ENCODE measurements around the gene ATXN10. TPM values are rescaled to one million over a fixed set of nuclear protein-coding genes. Genes with fewer than 3 reads are reported as not detected.

ATXN10 gene
- total RNA-seq, 1 donor from 2014 or later, result 110 TPM

GRCh38 chr22:45838305-45838887 lies 166.8 kb downstream of the ATXN10 start:
- Mint-ChIP-seq H3K4me1 (ENCODE audit: low read depth) (peaks cover 5% of the 10 kb centered on the region), H3K27ac (no peak overlapping the region), H3K27me3 (ENCODE audit: insufficient read depth) (no peaks in the 10 kb centered on the region), H3K9me3 (no peaks in the 10 kb centered on the region), H3K4me3 (no peak overlapping the region), H3K36me3 (ENCODE audit: low read depth) (no peaks in the 10 kb centered on the region)
- intact Hi-C loops (cut with micrococcal nuclease), result no loop called here
- no peak for DNase-seq (ENCODE audit: low spot score)

GRCh38 chr22:45840483-45840882 lies 168.8 kb downstream of the ATXN10 start:
- Mint-ChIP-seq H3K4me1 (ENCODE audit: low read depth) (peaks cover 6% of the 10 kb centered on the region), H3K4me3 (no peak overlapping the region), H3K9me3 (no peaks in the 10 kb centered on the region), H3K27me3 (ENCODE audit: insufficient read depth) (no peaks in the 10 kb centered on the region), H3K27ac (no peak overlapping the region), H3K36me3 (ENCODE audit: low read depth) (peaks cover 6% of the 10 kb centered on the region)
- DNase-seq (ENCODE audit: low spot score), result no peak
- intact Hi-C loops (cut with micrococcal nuclease), result no loop called here

GRCh38 chr22:45842291-45842991 lies 170.8 kb downstream of the ATXN10 start:
- Mint-ChIP-seq H3K4me1 (ENCODE audit: low read depth) (peaks cover 6% of the 10 kb centered on the region), H3K9me3 (no peaks in the 10 kb centered on the region), H3K4me3 (no peak overlapping the region), H3K27me3 (ENCODE audit: insufficient read depth) (no peaks in the 10 kb centered on the region), H3K36me3 (ENCODE audit: low read depth) (peaks cover 6% of the 10 kb centered on the region), H3K27ac (no peak overlapping the region)
- no peak for DNase-seq (ENCODE audit: low spot score)
- intact Hi-C loops (cut with micrococcal nuclease), result no loop called here

- Mint-ChIP-seq H3K4me1 (ENCODE audit: low read depth) (peaks cover 6% of the 10 kb centered on the region), H3K27me3 (ENCODE audit: insufficient read depth) (no peaks in the 10 kb centered on the region), H3K27ac (no peak overlapping the region), H3K9me3 (no peaks in the 10 kb centered on the region), H3K36me3 (ENCODE audit: low read depth) (peaks cover 10% of the 10 kb centered on the region), H3K4me3 (no peak overlapping the region)
- intact Hi-C loops (cut with micrococcal nuclease), result no loop called here
- DNase-seq (ENCODE audit: low spot score), result no peak
These were observed 171.4 kb downstream of the ATXN10 start for GRCh38 chr22:45843031-45843430.

GRCh38 chr22:45843986-45844385 lies 172.4 kb downstream of the ATXN10 start:
- Mint-ChIP-seq H3K4me3 (no peak overlapping the region), H3K9me3 (no peaks in the 10 kb centered on the region), H3K4me1 (ENCODE audit: low read depth) (peaks cover 6% of the 10 kb centered on the region), H3K27me3 (ENCODE audit: insufficient read depth) (no peaks in the 10 kb centered on the region), H3K36me3 (ENCODE audit: low read depth) (peaks cover 17% of the 10 kb centered on the region), H3K27ac (no peak overlapping the region)
- intact Hi-C loops (cut with micrococcal nuclease), result no loop called here
- no peak for DNase-seq (ENCODE audit: low spot score)

GRCh38 chr22:45845076-45845487 lies 173.4 kb downstream of the ATXN10 start:
- peaks cover 6% of the 10 kb centered on the region for H3K4me1 Mint-ChIP-seq (ENCODE audit: low read depth)
- no peaks in the 10 kb centered on the region for H3K9me3 Mint-ChIP-seq
- intact Hi-C loops (cut with micrococcal nuclease), result no loop called here
- H3K27ac Mint-ChIP-seq, result no peak overlapping the region
- no peaks in the 10 kb centered on the region for H3K27me3 Mint-ChIP-seq (ENCODE audit: insufficient read depth)
- H3K36me3 Mint-ChIP-seq (ENCODE audit: low read depth), result peaks cover 25% of the 10 kb centered on the region
- no peak overlapping the region for H3K4me3 Mint-ChIP-seq
- no peak for DNase-seq (ENCODE audit: low spot score)

- H3K27ac Mint-ChIP-seq, result no peak overlapping the region
- DNase-seq (ENCODE audit: low spot score), result no peak
- peaks cover 11% of the 10 kb centered on the region for H3K9me3 Mint-ChIP-seq
- H3K4me1 Mint-ChIP-seq (ENCODE audit: low read depth), result peaks cover 6% of the 10 kb centered on the region
- intact Hi-C loops (cut with micrococcal nuclease), result no loop called here
- no peak overlapping the region for H3K4me3 Mint-ChIP-seq
- no peaks in the 10 kb centered on the region for H3K27me3 Mint-ChIP-seq (ENCODE audit: insufficient read depth)
- H3K36me3 Mint-ChIP-seq (ENCODE audit: low read depth), result peaks cover 41% of the 10 kb centered on the region
These were observed 175.3 kb downstream of the ATXN10 start for GRCh38 chr22:45846952-45847351.

- H3K9me3 Mint-ChIP-seq, result peaks cover 19% of the 10 kb centered on the region
- no peaks in the 10 kb centered on the region for H3K27me3 Mint-ChIP-seq (ENCODE audit: insufficient read depth)
- peaks cover under 1% of the 10 kb centered on the region for H3K4me1 Mint-ChIP-seq (ENCODE audit: low read depth)
- no peak overlapping the region for H3K27ac Mint-ChIP-seq
- intact Hi-C loops (cut with micrococcal nuclease), result no loop called here
- H3K36me3 Mint-ChIP-seq (ENCODE audit: low read depth), result peaks cover 47% of the 10 kb centered on the region
- no peak overlapping the region for H3K4me3 Mint-ChIP-seq
- DNase-seq (ENCODE audit: low spot score), result no peak
These were observed 177.3 kb downstream of the ATXN10 start for GRCh38 chr22:45848904-45849303.

- H3K4me3 Mint-ChIP-seq, result no peak overlapping the region
- H3K36me3 Mint-ChIP-seq (ENCODE audit: low read depth), result peaks cover 43% of the 10 kb centered on the region
- no peaks in the 10 kb centered on the region for H3K27me3 Mint-ChIP-seq (ENCODE audit: insufficient read depth)
- no peaks in the 10 kb centered on the region for H3K4me1 Mint-ChIP-seq (ENCODE audit: low read depth)
- peaks cover 19% of the 10 kb centered on the region for H3K9me3 Mint-ChIP-seq
- H3K27ac Mint-ChIP-seq, result no peak overlapping the region
- intact Hi-C loops (cut with micrococcal nuclease), result no loop called here
- DNase-seq (ENCODE audit: low spot score), result no peak
These were observed 181.2 kb downstream of the ATXN10 start for GRCh38 chr22:45852826-45853225.

- no peaks in the 10 kb centered on the region for H3K4me1 Mint-ChIP-seq (ENCODE audit: low read depth)
- H3K4me3 Mint-ChIP-seq, result no peak overlapping the region
- no peak for DNase-seq (ENCODE audit: low spot score)
- H3K27ac Mint-ChIP-seq, result no peak overlapping the region
- peaks cover 15% of the 10 kb centered on the region for H3K9me3 Mint-ChIP-seq
- no peaks in the 10 kb centered on the region for H3K27me3 Mint-ChIP-seq (ENCODE audit: insufficient read depth)
- peaks cover 17% of the 10 kb centered on the region for H3K36me3 Mint-ChIP-seq (ENCODE audit: low read depth)
- intact Hi-C loops (cut with micrococcal nuclease), result no loop called here
These were observed 184.3 kb downstream of the ATXN10 start for GRCh38 chr22:45855961-45856360.

GRCh38 chr22:45857519-45857918 lies 185.9 kb downstream of the ATXN10 start:
- Mint-ChIP-seq H3K4me1 (ENCODE audit: low read depth) (no peaks in the 10 kb centered on the region), H3K27me3 (ENCODE audit: insufficient read depth) (no peaks in the 10 kb centered on the region), H3K36me3 (ENCODE audit: low read depth) (peaks cover 4% of the 10 kb centered on the region), H3K4me3 (no peak overlapping the region), H3K27ac (no peak overlapping the region), H3K9me3 (peaks cover 4% of the 10 kb centered on the region)
- intact Hi-C loops (cut with micrococcal nuclease), result no loop called here
- no peak for DNase-seq (ENCODE audit: low spot score)

GRCh38 chr22:45859231-45860161 lies 187.9 kb downstream of the ATXN10 start:
- H3K4me1 Mint-ChIP-seq (ENCODE audit: low read depth), result peaks cover 5% of the 10 kb centered on the region
- H3K9me3 Mint-ChIP-seq, result no peaks in the 10 kb centered on the region
- no peaks in the 10 kb centered on the region for H3K36me3 Mint-ChIP-seq (ENCODE audit: low read depth)
- H3K4me3 Mint-ChIP-seq, result no peak overlapping the region
- intact Hi-C loops (cut with micrococcal nuclease), result no loop called here
- peaks cover 9% of the 10 kb centered on the region for H3K27me3 Mint-ChIP-seq (ENCODE audit: insufficient read depth)
- no peak overlapping the region for H3K27ac Mint-ChIP-seq
- no peak for DNase-seq (ENCODE audit: low spot score)

GRCh38 chr22:45860201-45860600 lies 188.6 kb downstream of the ATXN10 start:
- Mint-ChIP-seq H3K36me3 (ENCODE audit: low read depth) (no peaks in the 10 kb centered on the region), H3K4me1 (ENCODE audit: low read depth) (peaks cover 8% of the 10 kb centered on the region), H3K9me3 (no peaks in the 10 kb centered on the region), H3K27ac (no peak overlapping the region), H3K27me3 (ENCODE audit: insufficient read depth) (peaks cover 10% of the 10 kb centered on the region), H3K4me3 (no peak overlapping the region)
- no peak for DNase-seq (ENCODE audit: low spot score)
- intact Hi-C loops (cut with micrococcal nuclease), result no loop called here
